ENCODE measurements around the gene TMEM98. TPM values are rescaled to one million over a fixed set of nuclear protein-coding genes. Genes with fewer than 3 reads are reported as not detected.
"Not testable (repeated sequence)": the region's sequence is repeated elsewhere in the genome, so short reads cannot be mapped to it uniquely, and the experiment has no call there.

Gene TMEM98
- total RNA-seq, 1 donor: 128 TPM

GRCh38 chr17:32962320-32962711 lies 34.4 kb downstream of the TMEM98 start:
- DNase-seq (ENCODE audit: low read depth): peak; percentile 56
- TF ChIP-seq CTCF (IDR thresholded peaks at IDR 0.05; ENCODE audit: insufficient read depth, low read depth, low read length): no peak
- no peak overlapping the region for H3K4me3 ChIP-seq (ENCODE audit: low read depth, low read length)

- no peak for TF ChIP-seq CTCF (IDR thresholded peaks at IDR 0.05; ENCODE audit: insufficient read depth, low read depth, low read length)
- H3K4me3 ChIP-seq (ENCODE audit: low read depth, low read length): no peak overlapping the region
- DNase-seq (ENCODE audit: low read depth): no peak
These were observed 36.6 kb downstream of the TMEM98 start for GRCh38 chr17:32964541-32964940.

GRCh38 chr17:32969231-32969630 lies 41.3 kb downstream of the TMEM98 start:
- H3K4me3 ChIP-seq (ENCODE audit: low read depth, low read length); DNase-seq (ENCODE audit: low read depth): not testable (repeated sequence)

GRCh38 chr17:32970281-32970680 lies 42.3 kb downstream of the TMEM98 start:
- no peak for TF ChIP-seq CTCF (IDR thresholded peaks at IDR 0.05; ENCODE audit: insufficient read depth, low read depth, low read length)
- DNase-seq (ENCODE audit: low read depth): peak; percentile 87
- no peak overlapping the region for H3K4me3 ChIP-seq (ENCODE audit: low read depth, low read length)

- no peak for TF ChIP-seq CTCF (IDR thresholded peaks at IDR 0.05; ENCODE audit: insufficient read depth, low read depth, low read length)
- DNase-seq (ENCODE audit: low read depth): peak; percentile 82
These were observed 43.2 kb downstream of the TMEM98 start for GRCh38 chr17:32971171-32971570.

GRCh38 chr17:32976131-32976530 lies 48.2 kb downstream of the TMEM98 start:
- no peak for TF ChIP-seq CTCF (IDR thresholded peaks at IDR 0.05; ENCODE audit: insufficient read depth, low read depth, low read length)
- H3K4me3 ChIP-seq (ENCODE audit: low read depth, low read length): no peak overlapping the region
- DNase-seq (ENCODE audit: low read depth): no peak

More at GRCh38 chr17:32971171-32971570, 43.2 kb downstream of the TMEM98 start:
- H3K4me3 ChIP-seq (ENCODE audit: low read depth, low read length): no peak overlapping the region

- no peak for TF ChIP-seq CTCF (IDR thresholded peaks at IDR 0.05; ENCODE audit: insufficient read depth, low read depth, low read length)
- H3K4me3 ChIP-seq (ENCODE audit: low read depth, low read length): no peak overlapping the region
- no peak for DNase-seq (ENCODE audit: low read depth)
These were observed 48.7 kb downstream of the TMEM98 start for GRCh38 chr17:32976605-32977004.

Data from fibroblast of villous mesenchyme (primary cell).